Progenitor cell of endocrine pancreas (in vitro differentiated cells): ENCODE data around the gene PAPPA2. TPM values are rescaled to one million over a fixed set of nuclear protein-coding genes. Genes with fewer than 3 reads are reported as not detected.
A peak's percentile ranks its signal among the peaks of the same experiment; 100 is the strongest.

Experiments used
- DNase-seq: peaks from one replicate; pipeline ENCODE4 v3.0.0; 2021; ENCODE audit warnings: low spot score; ENCODE audit not compliant: unreplicated experiment
- H3K27ac Mint-ChIP-seq: 2 replicates; pipeline ENCODE4 v1.8.0; 2021; ENCODE audit warnings: mild to moderate bottlenecking, moderate library complexity, mixed read lengths
- H3K27me3 Mint-ChIP-seq: 2 replicates; pipeline ENCODE4 v1.8.0; 2021; ENCODE audit warnings: mixed read lengths
- H3K36me3 Mint-ChIP-seq: 2 replicates; pipeline ENCODE4 v1.8.0; 2022; ENCODE audit warnings: mixed read lengths; ENCODE audit not compliant: insufficient read depth
- H3K4me1 Mint-ChIP-seq: 2 replicates; pipeline ENCODE4 v1.8.0; 2021; ENCODE audit warnings: low read depth, mixed read lengths
- H3K4me3 Mint-ChIP-seq: 2 replicates; pipeline ENCODE4 v1.8.0; 2021; ENCODE audit warnings: low read depth, mild to moderate bottlenecking, moderate library complexity, mixed read lengths
- H3K9me3 Mint-ChIP-seq: 2 replicates; pipeline ENCODE4 v1.8.0; 2021; ENCODE audit warnings: low read depth, mixed read lengths
- CTCF ChIP-seq: fragments of 200-600 bp; sonication (generic); IDR thresholded peaks from one replicate; pipeline ENCODE4 v1.5.0; 2021; ENCODE audit warnings: antibody characterized with exemption, mild to moderate bottlenecking; ENCODE audit not compliant: unreplicated experiment
- total RNA-seq: library from RNA; stranded (reverse); gene quantifications from 2 replicates; pipeline ENCODE4 v1.2.1, GENCODE V29; 2021

The PAPPA2 gene
- total RNA-seq, 1 donor from 2014 or later = 4.1 TPM

GRCh38 chr1:176796583-176796982, 333.6 kb downstream of the PAPPA2 start:
- no peak for DNase-seq
- Mint-ChIP-seq H3K36me3 (peaks cover 3% of the 10 kb centered on the region), H3K27ac (no peak overlapping the region), H3K4me3 (no peak overlapping the region), H3K9me3 (no peaks in the 10 kb centered on the region), H3K4me1 (no peaks in the 10 kb centered on the region), H3K27me3 (no peaks in the 10 kb centered on the region)
- TF ChIP-seq CTCF = no peak

- Mint-ChIP-seq H3K27me3 (no peaks in the 10 kb centered on the region), H3K4me1 (peaks cover 15% of the 10 kb centered on the region), H3K9me3 (no peaks in the 10 kb centered on the region), H3K27ac (no peak overlapping the region), H3K36me3 (peaks cover 2% of the 10 kb centered on the region), H3K4me3 (no peak overlapping the region)
- no peak for DNase-seq
- no peak for TF ChIP-seq CTCF
Observed at GRCh38 chr1:176799327-176799726, 336.4 kb downstream of the PAPPA2 start.

GRCh38 chr1:176800978-176801513, 338.1 kb downstream of the PAPPA2 start:
- H3K9me3 Mint-ChIP-seq = no peaks in the 10 kb centered on the region
- no peak for TF ChIP-seq CTCF
- peak overlapping the region; percentile 11 for H3K27ac Mint-ChIP-seq
- peaks cover 15% of the 10 kb centered on the region for H3K4me1 Mint-ChIP-seq
- no peaks in the 10 kb centered on the region for H3K36me3 Mint-ChIP-seq
- DNase-seq = no peak
- no peak overlapping the region for H3K4me3 Mint-ChIP-seq
- H3K27me3 Mint-ChIP-seq = no peaks in the 10 kb centered on the region

GRCh38 chr1:176801514-176802020, 338.6 kb downstream of the PAPPA2 start:
- DNase-seq = no peak
- no peaks in the 10 kb centered on the region for H3K27me3 Mint-ChIP-seq
- no peaks in the 10 kb centered on the region for H3K9me3 Mint-ChIP-seq
- H3K4me1 Mint-ChIP-seq = peaks cover 15% of the 10 kb centered on the region
- no peak for TF ChIP-seq CTCF
- H3K4me3 Mint-ChIP-seq = no peak overlapping the region
- no peaks in the 10 kb centered on the region for H3K36me3 Mint-ChIP-seq
- peak overlapping the region; percentile 11 for H3K27ac Mint-ChIP-seq

- Mint-ChIP-seq H3K4me1 (peaks cover 15% of the 10 kb centered on the region), H3K4me3 (no peak overlapping the region), H3K27ac (no peak overlapping the region), H3K36me3 (no peaks in the 10 kb centered on the region), H3K27me3 (no peaks in the 10 kb centered on the region), H3K9me3 (no peaks in the 10 kb centered on the region)
- no peak for DNase-seq
- TF ChIP-seq CTCF = no peak
Observed at GRCh38 chr1:176802316-176802715, 339.3 kb downstream of the PAPPA2 start.
